ENCODE measurements around the gene CACNA1E.

The CACNA1E gene

DNA sequence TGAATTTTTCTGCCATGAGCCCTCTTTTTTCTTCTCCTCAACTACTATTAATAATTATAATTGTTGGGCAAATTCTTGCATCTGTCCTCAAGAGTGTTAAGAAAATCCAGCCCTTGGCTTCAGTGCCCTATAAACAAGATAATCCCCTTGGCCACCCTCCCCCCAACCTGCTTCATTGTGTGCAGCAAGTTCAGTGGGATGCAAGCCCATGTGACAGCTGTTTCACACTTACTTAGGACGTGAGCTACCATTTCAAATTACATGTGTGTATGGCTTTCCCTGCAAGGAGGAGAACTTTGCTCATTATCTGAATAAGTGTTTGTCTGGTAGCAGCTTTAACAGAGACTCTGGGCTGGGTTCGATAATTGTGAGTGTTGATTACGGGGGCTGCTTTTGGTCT, 276.2 kb downstream of the CACNA1E start:
- TF ChIP-seq, protein P1, sequence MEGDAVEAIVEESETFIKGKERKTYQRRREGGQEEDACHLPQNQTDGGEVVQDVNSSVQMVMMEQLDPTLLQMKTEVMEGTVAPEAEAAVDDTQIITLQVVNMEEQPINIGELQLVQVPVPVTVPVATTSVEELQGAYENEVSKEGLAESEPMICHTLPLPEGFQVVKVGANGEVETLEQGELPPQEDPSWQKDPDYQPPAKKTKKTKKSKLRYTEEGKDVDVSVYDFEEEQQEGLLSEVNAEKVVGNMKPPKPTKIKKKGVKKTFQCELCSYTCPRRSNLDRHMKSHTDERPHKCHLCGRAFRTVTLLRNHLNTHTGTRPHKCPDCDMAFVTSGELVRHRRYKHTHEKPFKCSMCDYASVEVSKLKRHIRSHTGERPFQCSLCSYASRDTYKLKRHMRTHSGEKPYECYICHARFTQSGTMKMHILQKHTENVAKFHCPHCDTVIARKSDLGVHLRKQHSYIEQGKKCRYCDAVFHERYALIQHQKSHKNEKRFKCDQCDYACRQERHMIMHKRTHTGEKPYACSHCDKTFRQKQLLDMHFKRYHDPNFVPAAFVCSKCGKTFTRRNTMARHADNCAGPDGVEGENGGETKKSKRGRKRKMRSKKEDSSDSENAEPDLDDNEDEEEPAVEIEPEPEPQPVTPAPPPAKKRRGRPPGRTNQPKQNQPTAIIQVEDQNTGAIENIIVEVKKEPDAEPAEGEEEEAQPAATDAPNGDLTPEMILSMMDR (IDR thresholded peaks at IDR 0.05), result no peak

DNA sequence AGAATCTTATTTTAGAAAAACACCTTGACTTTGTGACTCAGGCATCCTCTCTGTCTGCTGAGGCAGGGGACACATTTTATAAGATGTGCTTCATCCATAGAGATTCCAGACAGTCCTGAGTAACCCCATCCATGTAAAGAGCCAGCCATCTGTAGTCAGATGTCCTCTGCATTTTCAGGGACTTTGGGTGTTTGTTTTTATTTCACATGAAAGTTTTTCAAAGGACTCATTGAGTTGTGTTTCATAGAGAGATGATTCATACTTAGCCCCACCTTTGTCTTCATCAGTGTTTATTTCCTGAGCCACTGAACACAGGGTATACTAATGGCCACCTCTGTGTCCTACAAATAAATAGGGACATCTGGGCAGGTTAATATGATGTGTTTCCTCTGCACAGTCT, 280.4 kb downstream of the CACNA1E start:
- TF ChIP-seq, protein P1 (IDR thresholded peaks at IDR 0.05), result no peak

DNA sequence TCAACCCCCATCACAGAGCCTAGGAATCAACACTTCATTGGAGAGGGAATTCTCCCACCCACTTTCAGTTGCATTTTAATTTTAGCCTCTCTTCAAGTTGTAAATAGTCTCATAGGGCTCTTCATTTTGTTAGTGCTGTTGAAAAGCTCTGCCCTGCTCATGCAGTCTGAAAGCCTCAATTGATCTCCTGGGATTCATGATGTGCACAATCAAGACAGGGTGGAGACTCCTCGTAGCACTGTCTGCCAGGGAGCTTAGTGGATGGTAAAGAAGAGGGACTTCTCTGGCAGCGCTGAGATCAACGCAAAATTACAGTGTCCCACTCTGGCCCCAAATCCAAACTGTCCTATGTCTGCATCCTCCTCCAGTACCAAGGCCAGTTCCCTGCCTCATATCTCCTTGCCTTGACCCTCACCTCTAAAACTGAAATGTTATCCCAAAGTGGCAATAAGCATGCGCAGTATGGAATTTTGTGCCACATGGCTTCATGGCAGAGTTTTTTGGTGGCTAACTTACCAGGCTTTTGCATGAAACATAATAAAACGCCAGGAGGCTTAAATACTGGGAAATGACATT, 282.2 kb downstream of the CACNA1E start:
- TF ChIP-seq, protein P1 (IDR thresholded peaks at IDR 0.05), result no peak

DNA sequence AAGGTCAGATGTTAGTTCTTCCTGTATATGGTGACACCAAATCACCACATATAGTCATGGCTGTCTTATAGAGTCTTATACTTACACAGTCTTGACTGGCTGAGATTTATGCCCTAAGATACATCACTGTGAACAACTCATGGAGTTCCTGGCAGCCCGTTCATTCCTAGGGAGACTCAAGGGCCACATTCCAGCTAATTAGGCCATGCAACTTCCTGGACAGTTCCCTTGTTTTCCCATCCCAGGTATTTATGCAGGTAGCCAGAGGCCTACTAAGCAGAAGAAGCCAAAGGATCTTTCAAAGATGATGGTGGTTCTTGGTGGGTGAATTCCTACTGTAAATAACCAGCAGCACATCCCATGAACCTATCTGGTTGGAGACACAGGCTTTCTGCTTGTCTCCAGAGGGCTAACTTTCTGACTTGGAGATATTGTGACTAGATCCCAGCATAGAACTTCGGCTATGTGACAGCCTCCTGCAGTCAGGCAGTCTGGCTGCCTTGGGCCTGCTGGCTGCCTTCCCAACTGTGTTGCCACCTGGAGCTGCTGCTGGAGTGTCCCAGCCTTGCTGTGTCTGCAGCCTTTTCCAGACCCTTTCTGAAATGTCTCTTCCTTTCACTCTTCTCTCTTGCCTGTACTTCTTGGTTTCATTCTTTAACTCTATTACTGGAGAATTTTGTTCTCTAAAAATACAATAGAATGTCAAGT, 283.8 kb downstream of the CACNA1E start:
- TF ChIP-seq, protein P1 (IDR thresholded peaks at IDR 0.05), result no peak

DNA sequence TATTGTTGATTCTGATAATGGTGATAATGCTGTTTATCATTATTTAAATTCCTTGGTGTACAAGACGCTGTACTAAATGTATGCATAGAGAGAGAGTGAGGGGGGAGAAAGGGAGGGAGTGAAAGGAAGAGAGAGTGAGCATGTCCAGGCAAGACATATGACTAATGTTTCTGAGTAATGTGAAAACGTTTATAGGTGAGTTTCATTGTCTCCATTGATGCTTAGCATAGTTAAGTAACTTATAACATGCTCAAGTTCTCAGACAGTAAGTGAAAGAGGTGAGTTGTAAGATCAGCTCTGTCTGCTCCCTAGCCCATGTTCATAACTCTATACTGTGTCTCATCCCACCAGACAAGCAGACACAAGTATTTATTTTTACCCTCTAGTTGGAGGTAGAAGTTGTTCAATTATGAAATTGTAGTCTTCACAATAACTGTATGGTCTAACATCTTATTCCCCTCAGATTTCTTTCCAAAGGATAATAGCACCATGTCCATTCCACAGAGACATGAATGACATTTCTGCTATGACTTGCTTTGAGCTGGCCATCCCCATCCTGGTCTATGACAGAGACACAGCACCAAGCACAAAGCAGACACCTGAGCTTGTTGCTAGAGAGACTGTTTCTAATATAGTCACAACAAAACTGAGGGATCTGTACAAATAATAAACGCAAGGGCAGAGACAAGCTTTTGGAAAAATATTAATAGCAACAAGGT, 285.1 kb downstream of the CACNA1E start:
- TF ChIP-seq, protein P1 (IDR thresholded peaks at IDR 0.05), result no peak

DNA sequence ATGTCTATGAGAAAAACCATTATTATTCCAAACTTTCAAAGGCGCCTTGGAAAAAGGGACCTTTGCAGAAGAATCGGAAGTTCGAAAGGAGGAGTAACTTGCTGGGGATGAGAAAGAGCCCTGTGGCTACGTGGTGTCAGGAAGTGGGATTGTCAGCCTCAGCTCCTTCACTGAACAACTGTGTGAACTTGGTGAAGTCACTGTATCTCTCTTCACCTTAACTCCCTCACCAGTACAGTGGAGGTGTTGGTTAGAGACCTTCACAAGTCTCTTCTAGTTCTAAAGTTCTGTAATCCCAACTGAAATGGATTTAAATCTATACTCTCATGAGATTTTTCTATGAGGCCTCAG, 285.6 kb downstream of the CACNA1E start:
- TF ChIP-seq, protein P1 (IDR thresholded peaks at IDR 0.05), result no peak

DNA sequence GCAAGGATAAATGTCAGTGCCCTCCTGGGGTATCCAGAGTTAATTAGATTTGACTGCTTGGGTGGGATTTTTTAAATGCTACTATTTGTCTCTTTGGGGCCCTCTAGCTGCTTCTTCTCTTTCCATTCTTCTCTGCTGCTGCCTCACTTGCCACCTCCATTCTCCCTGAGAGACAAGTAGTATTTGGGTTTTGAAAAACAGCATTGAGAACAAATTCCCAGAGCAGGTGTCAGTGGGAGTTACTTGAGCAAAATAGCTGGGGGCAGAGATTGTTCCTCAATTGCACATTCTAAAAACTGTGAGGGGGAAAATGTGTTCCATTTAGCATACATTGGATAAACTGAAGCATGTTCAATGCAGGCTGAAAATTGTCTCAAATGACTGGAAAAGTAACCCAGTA, 286.5 kb downstream of the CACNA1E start:
- TF ChIP-seq, protein P1 (IDR thresholded peaks at IDR 0.05), result no peak
